GM12891 (cell line): ENCODE results near the gene PTPRR.

Experiments
- PAX5 ChIP-seq: IDR thresholded peaks from 2 replicates; pipeline ENCODE4 v1.6.1; 2011; ENCODE audit warnings: low read length, moderate library complexity, mild to moderate bottlenecking; ENCODE audit not compliant: insufficient read depth, severe bottlenecking
- POLR2A ChIP-seq: IDR thresholded peaks from 2 replicates; pipeline ENCODE4 v1.6.1; 2011; ENCODE audit warnings: low read depth, low read length, control low read depth
- POLR2AphosphoS5 ChIP-seq: IDR thresholded peaks from 2 replicates; pipeline ENCODE4 v1.6.1; 2011; ENCODE audit warnings: low read depth, low read length, control low read depth
- POU2F2 ChIP-seq: IDR thresholded peaks from 2 replicates; pipeline ENCODE4 v1.6.1; 2011; ENCODE audit warnings: low read depth, mild to moderate bottlenecking, control low read depth, low read length, moderate library complexity

DNA sequence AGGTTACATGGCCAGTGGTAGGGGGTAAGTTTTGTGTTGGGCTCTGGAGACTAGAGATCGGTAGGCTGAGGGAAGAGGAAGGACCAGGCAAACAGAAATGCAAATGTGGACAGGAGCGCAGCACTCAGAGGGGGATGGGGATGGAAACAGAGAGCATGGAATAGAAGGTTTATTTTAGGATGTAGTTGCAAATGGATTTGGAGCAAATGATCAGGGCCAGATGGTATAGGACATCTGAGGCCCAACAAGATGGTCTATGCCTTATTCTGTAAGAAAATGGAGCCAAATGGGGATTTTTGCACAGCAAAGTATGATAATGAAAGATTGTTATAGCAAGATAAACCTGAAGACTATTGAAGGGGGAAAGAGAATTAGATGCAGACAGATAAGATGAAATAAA, 180.8 kb downstream of the PTPRR start:
- TF ChIP-seq POLR2A (no peak), POLR2AphosphoS5 (no peak), PAX5 (no peak), POU2F2 (no peak)
